SH-SY5Y (cell line): ENCODE measurements around the gene AGBL1.
A peak's percentile ranks its signal among the peaks of the same experiment; 100 is the strongest.

ENCODE experiments used
- GATA2 ChIP-seq: IDR thresholded peaks from 2 replicates; pipeline ENCODE4 v1.6.1; 2011; ENCODE audit warnings: mild to moderate bottlenecking, low read depth, low read length
- GATA3 ChIP-seq: IDR thresholded peaks from 2 replicates; pipeline ENCODE4 v1.6.1; 2011; ENCODE audit warnings: low read depth, mild to moderate bottlenecking, low read length, moderate library complexity

DNA sequence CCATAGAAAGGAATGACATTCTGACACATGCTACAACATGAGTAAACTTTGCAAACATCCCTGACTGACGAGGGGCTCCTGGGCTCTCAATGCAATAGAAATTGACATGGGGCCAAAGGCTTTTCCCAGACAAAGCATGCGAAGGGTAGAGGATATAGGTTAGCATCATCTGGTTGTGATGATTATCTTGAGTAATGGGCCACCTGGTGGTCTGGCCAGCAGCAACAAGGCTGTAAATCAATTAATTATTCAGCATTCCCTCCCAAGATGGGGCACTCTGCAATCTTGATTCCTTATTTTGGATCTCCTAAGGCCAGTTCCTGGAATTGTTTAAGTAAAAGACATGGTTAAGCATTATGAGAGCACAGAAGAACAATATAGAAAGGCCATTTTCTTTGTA, 99.2 kb downstream of the AGBL1 start:
- TF ChIP-seq GATA2 (peak; percentile 73), GATA3 (no peak; the same call in 1 of the 2 replicates)
